ENCODE measurements around the gene INTU.

Gene INTU

DNA sequence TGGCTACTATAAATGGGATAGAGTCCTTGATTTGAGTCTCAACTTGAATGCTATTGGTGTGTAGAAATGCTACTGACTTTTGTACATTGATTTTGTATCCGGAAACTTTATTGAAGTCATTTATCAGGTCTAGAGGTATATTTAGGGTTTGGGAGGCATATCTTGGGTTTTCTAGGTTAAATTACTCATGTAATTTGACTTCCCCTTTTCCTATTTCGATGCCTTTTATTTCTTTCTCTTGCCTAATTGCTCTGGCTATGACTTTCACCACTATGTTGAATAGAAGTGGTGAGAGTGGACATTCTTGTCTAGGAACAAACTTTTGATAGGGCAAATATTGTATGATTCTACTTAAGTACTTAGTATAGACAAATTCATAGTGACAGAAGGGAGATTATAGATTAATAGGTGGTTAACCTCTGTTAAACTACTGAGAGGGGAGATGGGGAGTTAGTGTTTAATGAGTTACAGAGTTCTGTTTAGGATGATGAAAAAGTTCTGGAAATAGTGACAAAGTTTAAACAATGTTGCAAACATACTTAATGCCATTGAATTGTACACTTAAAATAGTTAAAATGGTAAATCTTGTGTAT lies 126.6 kb downstream of the INTU start:
- DNase-seq, result no peak

GRCh38 chr4:127759893-127760292 lies 127.1 kb downstream of the INTU start:
- DNase-seq, result no peak

DNA sequence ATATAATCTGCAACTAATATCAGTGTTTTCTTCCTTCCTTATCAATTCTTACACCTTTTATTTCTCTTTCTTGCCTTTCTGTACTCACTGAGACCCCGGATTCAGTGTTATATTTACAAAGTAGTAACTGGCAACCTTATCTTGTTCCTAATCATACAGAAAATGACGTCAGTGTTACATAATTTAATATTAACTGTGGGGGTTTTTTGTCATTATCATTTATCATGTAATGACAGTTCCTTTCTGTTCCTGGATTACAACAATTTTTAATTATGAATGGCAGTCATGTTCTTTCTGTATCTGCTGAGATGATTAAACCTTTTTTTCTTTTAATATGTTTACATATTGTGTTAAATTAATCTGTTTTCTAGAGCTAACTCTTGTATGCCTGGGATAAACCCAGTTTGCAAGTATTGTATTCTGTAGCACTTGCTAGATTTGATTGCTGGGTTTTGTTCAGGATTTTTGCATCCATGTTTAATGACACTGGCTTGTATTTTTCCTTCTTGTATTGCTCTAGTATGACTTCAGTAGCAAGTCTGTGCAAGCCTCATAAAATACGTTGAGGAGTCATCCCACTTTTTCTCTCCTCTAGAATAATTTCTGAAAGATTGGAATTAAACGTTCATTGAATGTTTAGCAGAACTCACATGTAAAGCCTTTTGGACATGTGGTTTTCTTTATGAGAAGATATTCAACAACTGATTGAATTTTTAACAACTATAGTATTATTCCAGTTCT lies 138.9 kb downstream of the INTU start:
- DNase-seq, result no peak

- DNase-seq, result no peak
Measured at GRCh38 chr4:127772769-127773671, 140.3 kb downstream of the INTU start.

DNA sequence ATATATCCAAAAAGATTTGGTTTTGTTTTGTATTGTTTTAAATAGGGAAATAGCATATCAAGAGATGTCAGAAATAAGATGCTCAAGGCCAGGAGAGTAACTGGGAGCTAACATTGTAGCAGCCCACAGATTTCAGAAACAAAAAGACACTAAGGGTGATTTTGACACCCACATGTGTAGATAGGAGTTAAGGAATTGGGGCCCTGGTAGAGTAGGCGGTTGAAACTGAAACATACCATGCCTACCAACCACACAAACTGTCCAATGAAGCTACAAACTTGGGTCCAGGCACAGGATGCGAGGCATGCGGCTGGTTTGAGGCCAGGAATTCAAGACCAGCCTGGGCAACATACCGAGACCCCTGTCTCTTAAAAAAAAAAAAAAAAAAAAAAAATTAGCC lies 143.1 kb downstream of the INTU start:
- no peak for DNase-seq

All from NCI-H2171 (cell line).